HEK293T (cell line): Measurements from ENCODE around the gene MDFIC.

ENCODE experiments used
- ELF4 ChIP-seq: fragments of 450-650 bp; IDR thresholded peaks from 2 replicates; pipeline ENCODE4 v1.6.1; 2017; ENCODE audit warnings: antibody characterized with exemption
- FOXA1 ChIP-seq: fragments of 450-650 bp; IDR thresholded peaks from 2 replicates; pipeline ENCODE4 v1.6.1; 2016; ENCODE audit warnings: mild to moderate bottlenecking
- SP1 ChIP-seq: fragments of 450-650 bp; IDR thresholded peaks from 2 replicates; pipeline ENCODE4 v1.6.1; 2017
- SUZ12 ChIP-seq: fragments of 450-650 bp; IDR thresholded peaks from 2 replicates; pipeline ENCODE4 v1.6.1; 2016; ENCODE audit warnings: mild to moderate bottlenecking

DNA sequence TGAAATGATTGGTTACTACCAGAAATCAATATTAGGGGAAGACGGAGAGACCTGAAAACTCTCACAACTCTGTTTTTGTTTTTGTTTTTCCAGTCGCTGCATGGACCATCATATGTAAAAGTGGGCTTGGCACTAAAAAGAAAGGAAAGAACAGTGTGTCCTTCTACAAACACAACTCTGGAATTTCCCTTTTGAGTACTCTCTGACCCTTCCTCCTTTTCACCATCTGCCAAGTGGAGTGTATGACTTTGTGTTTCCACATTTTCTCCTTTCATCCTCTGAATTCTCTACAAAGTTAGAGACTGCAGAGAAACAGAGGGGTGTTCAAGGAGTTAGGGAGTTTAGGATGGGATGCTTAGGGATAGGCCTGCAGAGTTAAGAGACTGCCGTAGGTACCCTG, 92.0 kb downstream of the MDFIC start:
- no peak for TF ChIP-seq FOXA1
- TF ChIP-seq ELF4, result no peak
- no peak for TF ChIP-seq SP1
- no peak for TF ChIP-seq SUZ12
